GM19395 (cell line): ENCODE measurements around the gene KIAA1671.

ENCODE experiments used
- ATAC-seq: cut with Tn5 transposase; IDR thresholded peaks from one replicate; pipeline ENCODE4 v1.9.1; 2021; ENCODE audit warnings: mild to moderate bottlenecking, moderate library complexity; ENCODE audit not compliant: unreplicated experiment

Gene KIAA1671

DNA sequence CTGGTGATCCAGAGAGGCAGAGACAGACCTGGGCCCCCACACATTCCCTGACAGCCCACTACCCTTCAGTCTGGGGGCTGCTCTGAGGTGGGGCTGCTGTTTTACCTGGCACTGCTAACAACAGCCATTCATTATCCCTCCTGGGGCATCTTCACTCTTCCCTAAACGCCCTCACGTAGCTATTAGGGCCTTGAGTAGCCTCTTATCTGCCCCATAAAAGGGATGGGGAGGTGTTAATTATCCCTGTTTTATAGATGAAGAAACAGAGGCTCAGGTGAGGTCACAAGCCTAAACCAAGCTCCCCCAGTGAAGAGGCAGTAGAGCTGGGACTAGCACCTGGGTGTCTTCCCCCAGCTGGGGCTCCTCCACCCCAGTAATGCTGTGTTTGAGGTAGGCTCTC is 79.5 kb downstream of the KIAA1671 start:
- ATAC-seq: no peak

DNA sequence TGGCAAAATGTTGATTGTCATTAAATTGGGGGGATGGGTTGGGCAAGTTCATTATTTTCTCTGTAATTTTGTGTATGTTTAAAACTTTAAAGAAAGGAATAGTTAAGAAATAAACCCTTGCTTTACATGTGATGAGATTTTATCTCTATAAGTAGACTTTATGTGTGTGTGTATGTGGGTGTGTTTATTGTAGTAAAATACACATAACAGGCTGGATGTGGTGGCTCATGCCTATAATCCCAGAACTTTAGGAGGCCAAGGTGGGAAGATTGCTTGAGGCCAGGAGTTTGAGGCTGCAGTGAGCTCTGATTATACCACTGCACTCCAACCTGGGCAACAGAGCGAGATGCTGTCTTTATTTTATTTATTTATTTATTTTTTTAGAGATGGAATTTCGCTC is 83.2 kb downstream of the KIAA1671 start:
- no peak for ATAC-seq

GRCh38 chr22:25038239-25038638 is 85.7 kb downstream of the KIAA1671 start:
- no peak for ATAC-seq

DNA sequence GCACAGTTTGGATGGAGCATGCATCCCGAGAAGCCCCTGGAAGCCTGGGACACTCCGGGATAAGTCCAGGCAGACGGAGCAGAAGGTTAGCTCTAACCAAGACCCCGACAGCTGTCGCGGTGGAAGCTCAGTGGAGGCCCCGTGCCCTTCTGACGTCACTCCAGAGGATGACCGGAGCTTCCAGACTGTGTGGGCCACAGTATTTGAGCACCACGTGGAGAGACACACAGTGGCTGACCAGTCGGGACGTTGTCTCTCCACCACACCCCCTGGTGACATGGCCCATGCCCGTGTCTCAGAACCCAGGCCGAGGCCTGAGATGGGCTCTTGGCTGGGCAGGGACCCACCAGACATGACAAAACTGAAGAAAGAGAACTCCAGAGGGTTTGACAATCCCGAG is 86.3 kb downstream of the KIAA1671 start:
- no peak for ATAC-seq

GRCh38 chr22:25039255-25039654 is 86.7 kb downstream of the KIAA1671 start:
- ATAC-seq: no peak

- no peak for ATAC-seq
Observed at GRCh38 chr22:25039754-25040153, 87.2 kb downstream of the KIAA1671 start.

GRCh38 chr22:25045159-25045558 is 92.6 kb downstream of the KIAA1671 start:
- ATAC-seq: no peak

- ATAC-seq: no peak
Observed at GRCh38 chr22:25048071-25048470, 95.6 kb downstream of the KIAA1671 start.

DNA sequence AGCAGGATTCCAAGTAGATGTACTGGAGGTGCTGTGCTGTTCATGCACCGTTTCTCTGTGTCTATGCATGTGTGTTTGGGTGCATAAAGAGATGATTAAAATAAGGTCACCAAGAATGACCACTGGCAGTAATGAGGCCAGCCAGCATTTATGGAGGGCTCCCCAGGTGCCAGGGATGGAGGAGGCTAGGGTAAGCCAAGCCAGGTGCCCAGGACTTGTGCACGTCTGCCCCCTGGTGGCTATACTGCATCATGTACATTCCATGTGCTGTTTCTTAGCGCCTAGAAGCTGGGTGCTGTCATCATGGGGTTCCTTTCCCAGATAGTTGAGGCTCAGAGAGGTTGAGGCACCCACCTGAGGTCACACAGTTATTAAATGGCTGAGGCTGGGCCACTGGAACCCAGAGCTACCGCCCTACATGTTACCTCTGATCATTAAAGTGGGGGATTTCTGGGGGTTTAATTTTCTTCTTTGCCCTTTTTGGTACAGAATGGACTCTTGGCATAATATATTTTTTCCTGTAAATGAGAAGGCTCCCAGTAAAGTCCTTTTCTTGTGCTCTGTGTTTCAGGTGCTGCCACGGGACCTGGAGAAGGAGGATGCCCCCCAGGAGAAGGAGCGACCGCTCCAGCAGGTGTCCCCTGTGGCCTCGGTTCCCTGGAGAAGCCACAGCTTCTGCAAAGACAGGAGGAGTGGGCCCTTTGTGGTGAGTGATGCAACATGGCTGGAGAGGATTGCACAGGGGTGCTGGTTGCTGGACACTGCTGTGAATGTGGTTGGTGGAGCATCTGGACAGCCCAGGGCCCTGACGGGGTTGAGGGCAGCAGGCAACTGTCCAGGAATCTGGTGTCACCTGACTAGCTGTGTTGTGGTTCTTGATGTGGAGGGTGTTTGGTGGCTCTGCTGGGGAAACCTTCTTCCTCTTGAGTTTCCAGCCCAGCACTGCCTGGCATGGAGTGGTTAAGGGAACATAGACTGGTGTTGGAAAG is 96.4 kb downstream of the KIAA1671 start:
- ATAC-seq: no peak

DNA sequence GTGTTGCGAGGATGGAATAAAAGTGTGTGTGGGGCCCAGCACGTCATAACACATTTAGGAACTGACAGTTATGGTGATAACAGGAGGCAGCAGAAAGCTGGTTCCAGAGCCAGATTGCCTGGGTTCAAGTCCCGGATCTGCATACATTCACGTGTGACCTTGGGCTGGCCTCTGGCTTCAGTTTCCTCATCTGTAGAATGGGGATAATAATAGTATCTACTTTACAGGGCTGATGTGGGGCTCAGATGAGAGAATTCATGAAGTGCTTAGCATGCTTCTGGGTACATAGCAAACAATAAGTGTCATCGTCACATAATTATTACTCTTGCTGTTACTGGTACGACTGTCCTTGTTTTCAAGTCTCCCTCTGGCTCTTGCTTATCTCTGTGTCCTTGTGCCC is 97.3 kb downstream of the KIAA1671 start:
- no peak for ATAC-seq

GRCh38 chr22:25050566-25050965 is 98.0 kb downstream of the KIAA1671 start:
- ATAC-seq: no peak

DNA sequence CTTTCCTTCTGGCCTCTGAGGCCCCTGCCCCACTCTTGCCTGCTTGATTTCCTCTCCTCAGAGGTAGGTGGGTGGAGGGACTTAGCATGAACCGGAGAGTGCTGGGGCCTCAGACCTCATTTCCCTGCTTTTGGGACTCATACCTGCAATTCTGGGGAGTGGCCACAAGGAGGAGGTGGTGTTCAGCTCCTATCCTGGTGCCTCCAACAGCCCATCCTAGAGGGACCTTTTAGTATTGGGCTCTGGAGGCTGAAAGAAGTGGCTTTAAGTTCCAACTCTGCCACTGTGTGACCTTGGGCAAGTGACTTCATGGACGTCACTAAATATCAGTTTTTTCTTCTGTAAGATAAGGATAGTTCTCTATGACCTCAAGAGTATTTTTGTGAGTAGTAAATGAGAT is 98.6 kb downstream of the KIAA1671 start:
- ATAC-seq: no peak

DNA sequence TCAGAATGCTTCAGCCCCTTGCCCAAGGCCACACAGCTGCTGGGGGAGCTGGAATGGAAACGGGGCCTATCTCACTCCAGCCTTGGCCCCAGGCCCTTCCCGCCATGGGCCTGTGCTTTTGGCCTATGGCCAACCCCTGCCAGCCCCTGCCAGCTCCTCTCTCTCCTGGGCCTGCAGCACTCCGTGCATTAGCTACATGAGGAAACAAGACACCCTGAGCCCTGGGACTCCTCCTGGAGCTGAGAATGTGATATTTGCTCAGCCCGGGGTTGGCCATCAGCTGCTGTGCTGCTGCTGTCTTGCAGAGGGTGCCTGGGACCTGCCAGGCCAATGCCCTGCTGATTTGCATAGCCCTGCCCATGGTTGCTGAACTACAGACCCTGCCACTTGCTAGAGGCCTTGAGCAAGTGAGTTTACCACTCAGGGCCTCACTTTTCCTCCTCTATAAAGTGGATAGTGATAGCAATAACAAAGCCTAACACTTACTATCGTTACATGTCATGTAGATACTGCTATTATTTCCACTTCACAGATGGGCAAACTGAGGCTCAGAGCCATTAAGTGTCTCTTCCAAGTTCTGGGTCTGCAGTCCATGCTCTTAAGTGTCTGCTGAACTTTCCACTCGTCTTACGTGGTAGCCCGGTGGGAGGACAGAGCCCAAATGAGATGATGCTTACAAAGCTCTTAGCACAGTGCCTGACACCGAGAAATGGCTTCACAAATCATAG is 99.6 kb downstream of the KIAA1671 start:
- no peak for ATAC-seq

GRCh38 chr22:25053153-25053805 is 100.8 kb downstream of the KIAA1671 start:
- no peak for ATAC-seq

DNA sequence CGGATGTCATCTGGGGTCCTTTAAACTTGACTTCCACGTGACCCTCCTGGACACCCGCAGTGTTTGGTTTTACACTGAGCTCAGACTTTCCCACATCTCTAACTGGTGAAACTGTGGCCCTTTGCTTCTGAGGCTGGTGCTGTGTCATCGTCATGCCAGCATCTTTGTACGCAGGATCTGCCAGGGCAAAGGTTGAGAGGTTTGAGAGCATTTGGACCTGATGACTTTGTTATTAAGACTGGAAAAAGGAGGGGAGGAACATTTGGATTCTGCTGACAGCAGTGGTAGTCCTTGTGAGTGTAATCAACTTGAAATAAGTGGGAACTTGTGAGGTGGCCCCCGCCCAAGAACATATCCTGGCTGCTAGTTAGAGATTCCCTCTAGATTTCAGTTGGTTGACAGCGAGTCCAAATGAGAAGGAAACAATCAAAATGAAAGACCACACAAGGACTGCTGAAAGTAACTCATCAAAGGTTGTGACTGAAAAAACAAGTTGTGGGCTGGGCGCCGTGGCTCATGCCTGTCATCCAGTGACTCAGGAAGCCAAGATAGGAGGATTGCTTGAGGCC is 102.5 kb downstream of the KIAA1671 start:
- no peak for ATAC-seq

DNA sequence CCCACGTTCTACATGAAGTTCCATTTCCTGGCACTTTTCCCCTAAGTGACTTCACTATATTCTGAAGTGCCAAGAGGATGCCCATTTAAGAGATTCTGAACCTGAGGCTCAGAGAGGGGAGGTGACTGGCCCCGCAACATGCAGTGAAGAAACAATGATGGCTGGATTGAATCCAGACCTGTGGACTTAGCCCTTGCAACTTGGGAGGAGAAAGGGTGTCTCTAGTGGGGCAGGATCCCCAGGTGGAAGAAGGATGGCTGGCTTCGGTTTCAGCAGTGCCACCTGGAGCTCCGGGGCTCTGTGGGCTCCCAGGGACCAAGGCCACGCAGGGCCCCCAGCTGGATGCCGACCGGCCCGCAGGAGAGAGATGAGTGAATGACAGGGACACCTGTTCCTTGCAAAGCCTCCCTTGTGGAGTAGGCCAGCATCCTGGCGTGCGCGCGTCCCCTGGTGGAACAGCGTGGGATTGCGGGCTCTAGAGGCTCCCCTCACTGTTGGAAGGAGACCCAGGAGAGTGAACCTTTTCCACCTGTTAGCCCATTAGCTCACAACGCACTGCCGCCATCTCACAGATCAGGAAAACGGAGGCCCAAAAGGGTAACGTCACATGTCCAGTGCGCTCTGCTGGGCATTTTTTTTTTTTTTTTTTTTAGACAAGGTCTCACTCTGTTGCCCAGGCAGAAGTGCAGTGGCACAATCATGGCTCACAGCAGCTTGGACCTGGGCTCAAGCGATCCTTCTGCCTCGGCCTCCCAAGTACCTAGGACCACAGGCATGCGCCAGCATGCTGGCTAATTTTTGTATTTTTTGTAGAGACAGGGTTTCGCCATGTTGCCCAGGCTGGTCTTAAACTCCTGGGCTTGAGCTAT is 104.7 kb downstream of the KIAA1671 start:
- no peak for ATAC-seq

DNA sequence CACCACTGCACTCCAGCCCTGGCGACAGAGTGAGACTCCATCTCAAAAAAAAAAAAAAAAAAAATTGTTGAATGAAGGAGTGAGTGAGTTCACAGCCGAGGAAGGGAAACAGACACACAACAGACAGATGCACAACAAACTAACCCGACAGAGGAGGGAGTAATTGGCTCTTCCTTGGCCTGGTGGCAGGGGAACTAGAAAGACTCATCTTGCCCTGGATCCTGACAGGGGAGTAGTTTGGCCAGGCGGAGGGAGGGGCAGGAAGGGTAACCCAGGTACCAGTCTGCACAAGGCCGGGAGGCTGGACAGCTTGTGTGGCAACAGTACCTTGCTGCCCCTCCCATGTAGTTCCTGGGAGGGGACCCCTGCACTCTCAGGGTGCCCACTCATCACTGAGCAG is 106.9 kb downstream of the KIAA1671 start:
- no peak for ATAC-seq

DNA sequence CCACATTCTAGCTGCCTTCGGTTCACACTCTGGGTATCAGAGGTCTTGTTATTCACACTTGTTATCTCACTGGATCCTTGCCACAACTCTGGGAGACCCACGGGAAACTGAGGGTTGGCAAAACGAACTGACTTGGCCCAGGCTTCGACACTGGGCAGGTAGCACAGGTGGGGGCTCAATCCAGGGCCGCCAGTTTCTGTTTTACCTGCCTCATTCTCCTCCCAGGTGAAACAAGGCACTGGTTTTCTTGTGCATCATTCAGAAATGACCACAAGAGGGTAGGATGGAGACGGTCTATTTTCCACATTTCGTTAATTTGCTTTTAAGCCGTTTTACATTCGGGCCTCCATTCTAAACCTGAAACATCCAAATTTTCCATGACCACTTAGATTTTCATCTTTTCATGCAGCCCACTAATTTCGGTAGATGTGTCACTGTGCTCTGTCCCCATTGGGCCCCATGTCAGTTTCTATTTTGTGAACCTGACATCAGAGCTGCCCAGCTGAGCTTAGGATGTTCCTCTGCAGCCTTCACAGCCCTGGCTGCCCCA is 108.1 kb downstream of the KIAA1671 start:
- no peak for ATAC-seq

GRCh38 chr22:25061134-25061533 is 108.6 kb downstream of the KIAA1671 start:
- no peak for ATAC-seq
